GM21786 (cell line): ENCODE results near the gene THBS4.
"Not testable (repeated sequence)": the region's sequence is repeated elsewhere in the genome, so short reads cannot be mapped to it uniquely, and the experiment has no call there.

Experiments used
- ATAC-seq: cut with Tn5 transposase; IDR thresholded peaks from one replicate; pipeline ENCODE4 v1.9.1; 2021; ENCODE audit not compliant: unreplicated experiment

The THBS4 gene

DNA sequence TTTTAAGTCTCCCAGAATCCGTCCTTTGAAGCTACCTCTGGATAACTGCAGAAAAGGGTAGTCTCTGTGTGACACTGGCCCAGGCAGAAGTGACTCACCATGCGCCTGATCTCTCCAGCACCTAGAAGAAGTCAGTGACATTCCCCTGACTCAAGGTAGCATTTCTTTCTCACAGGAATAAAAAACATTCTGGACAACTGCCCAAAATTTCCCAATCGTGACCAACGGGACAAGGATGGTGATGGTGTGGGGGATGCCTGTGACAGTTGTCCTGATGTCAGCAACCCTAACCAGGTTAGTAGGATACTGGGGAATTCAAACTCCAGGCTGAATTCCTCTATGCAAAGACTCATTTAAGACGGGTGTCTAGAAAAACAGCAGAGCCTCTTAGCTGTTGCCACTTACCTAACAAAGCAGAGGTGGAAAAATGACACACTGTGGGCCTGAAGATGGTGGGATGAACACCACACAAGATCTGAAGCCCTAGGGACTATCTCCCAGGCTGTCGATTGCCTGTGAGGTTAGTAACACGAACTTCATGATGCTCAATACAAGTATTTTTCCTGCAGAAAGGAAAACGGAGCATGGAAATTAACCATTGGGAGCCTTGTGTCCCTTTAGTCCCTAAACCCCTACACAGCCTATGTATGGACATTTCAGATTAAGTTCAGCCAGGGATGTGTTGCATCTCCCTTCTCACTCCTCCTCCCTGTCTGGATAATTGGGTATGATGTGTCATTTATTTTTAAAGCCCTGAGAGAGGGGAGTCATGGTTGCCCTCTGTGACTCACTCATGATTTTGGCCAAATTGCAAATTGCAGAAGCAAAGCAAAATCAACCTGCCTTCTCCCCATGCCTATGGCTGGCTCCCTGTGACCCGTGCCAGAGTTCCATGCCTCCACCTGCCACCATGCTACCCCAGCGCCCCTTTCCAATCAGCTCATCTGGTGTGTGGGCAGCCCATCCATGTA is 37.2 kb downstream of the THBS4 start:
- no peak for ATAC-seq

GRCh38 chr5:80076131-80077050 is 41.2 kb downstream of the THBS4 start:
- ATAC-seq: no peak

DNA sequence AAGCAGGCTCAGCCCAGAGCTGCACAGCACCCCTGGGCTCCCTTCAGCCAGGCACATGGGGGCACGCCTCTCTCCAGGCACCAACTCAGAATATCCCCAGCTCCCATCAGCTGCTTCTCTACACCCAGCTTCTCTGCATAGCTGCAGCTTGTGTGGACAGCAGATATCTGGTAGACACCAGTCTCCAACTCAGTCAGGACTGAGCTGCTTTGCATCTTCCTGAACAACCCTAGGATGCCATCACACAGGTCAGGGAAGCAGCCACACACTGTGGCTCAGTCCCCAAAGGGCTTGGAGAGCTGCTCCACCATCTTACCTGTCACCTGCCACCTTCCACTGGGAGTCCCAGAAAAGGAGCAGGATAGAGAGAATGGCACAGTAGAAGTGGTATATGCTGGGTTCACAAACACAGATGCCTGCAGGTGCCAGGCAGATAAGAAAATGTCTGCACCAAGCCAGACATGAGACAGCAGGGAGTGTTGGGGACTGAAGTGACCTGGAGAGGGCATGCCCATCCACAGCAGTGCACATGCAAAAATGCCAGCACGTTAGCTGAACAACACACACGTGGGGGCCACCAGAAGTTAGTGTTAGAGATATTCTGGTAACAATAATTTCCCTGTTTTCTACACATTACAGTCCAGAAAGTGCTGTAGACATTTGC is 42.0 kb downstream of the THBS4 start:
- no peak for ATAC-seq

DNA sequence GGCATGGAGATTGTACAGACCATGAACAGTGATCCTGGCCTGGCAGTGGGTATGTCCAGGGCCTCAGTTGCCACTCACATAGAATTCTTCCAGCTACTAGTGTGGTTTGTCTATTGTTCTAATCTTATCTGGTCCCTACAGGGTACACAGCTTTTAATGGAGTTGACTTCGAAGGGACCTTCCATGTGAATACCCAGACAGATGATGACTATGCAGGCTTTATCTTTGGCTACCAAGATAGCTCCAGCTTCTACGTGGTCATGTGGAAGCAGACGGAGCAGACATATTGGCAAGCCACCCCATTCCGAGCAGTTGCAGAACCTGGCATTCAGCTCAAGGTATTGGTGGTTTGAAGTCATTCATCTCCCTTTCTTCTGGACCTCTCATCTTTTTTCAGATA is 43.8 kb downstream of the THBS4 start:
- no peak for ATAC-seq

DNA sequence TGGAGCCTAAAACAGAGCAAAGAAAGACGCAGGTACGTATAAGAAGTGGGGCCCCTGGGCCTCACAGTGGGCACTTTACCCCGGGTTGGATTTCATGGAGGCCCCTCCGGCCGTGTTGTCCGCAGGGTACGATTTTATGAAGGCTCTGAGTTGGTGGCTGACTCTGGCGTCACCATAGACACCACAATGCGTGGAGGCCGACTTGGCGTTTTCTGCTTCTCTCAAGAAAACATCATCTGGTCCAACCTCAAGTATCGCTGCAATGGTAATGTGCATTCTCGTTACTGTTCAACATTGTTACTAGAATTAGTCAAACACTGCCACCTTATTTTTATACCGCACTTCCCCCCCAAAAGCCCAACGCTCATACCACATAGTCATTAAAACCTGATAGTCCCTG is 47.1 kb downstream of the THBS4 start:
- no peak for ATAC-seq

DNA sequence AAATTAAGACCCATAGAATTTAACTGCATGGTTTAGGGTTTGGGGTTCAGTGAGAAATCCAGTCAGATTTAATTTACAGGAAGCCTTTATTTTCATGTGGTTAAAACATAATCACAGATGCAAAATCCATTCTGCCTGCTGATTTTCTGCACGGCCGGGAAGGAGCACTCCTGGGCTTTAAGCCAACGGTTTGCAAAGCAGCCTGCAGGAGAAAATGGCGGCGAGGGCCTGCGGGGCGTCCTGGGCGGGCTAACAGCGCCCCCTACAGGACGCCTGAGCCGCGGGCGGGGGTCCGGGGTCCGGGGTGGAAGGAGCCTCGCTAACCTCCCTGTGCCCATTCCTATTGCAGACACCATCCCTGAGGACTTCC is 47.6 kb downstream of the THBS4 start:
- no peak for ATAC-seq

GRCh38 chr5:80083101-80083890 is 48.1 kb downstream of the THBS4 start:
- no peak for ATAC-seq

- ATAC-seq: no peak
These were observed 55.7 kb downstream of the THBS4 start for GRCh38 chr5:80090884-80091166.

- ATAC-seq: not testable (repeated sequence)
These were observed 56.6 kb downstream of the THBS4 start for GRCh38 chr5:80091792-80092192.

DNA sequence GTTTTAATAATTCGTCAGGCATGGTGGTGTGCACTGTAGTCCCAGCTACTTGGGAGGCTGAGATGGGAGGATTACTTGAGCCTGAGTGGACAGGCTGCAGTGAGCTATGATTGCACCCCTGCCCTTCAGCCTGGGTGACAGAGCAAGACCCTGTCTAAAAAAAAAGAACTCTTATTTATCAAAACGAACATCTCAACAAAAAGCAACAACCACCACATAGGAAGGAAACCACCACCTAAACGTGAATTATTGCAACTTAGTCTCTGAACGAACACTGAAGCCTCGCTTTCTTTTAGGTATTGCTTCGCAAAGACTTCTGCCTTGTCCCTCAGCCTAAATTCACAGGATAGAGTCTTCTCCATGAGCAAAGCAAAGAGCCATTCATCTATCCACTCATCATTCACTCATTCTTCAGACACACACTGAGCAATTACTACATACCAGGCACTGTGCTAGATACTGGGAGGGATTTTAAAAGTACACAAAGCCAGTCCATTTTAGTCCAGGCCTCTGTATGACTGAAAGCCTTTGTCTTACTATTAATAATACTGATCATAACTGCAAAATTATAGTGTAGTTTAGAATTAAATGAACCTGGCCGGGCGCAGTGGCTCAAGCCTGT is 57.4 kb downstream of the THBS4 start:
- no peak for ATAC-seq

- no peak for ATAC-seq
These were observed 58.6 kb downstream of the THBS4 start for GRCh38 chr5:80093796-80094195.

DNA sequence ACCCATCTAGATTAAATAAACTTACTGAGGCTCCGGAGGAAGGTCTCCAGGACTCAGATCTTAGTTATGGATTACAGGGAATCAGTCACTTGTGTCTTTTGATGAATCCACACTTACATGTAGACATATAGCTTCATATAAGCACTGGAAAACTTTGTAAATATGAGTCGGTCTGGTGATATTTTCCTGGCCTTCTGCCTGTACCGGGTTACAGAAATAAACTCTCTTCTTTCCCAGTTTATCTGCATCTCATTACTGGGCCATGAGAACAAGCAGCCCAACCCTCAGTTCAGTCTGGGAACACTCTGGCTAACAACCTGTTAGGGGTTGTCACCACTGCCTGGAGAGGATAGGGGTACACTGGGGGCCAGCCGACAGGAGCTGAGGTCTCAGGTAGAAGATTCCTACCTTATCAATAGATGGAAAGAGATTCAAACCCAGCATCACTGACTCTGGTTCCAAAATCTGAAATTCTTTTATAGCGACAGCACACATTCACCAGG is 59.1 kb downstream of the THBS4 start:
- no peak for ATAC-seq

GRCh38 chr5:80097451-80097850 is 62.3 kb downstream of the THBS4 start:
- ATAC-seq: no peak

DNA sequence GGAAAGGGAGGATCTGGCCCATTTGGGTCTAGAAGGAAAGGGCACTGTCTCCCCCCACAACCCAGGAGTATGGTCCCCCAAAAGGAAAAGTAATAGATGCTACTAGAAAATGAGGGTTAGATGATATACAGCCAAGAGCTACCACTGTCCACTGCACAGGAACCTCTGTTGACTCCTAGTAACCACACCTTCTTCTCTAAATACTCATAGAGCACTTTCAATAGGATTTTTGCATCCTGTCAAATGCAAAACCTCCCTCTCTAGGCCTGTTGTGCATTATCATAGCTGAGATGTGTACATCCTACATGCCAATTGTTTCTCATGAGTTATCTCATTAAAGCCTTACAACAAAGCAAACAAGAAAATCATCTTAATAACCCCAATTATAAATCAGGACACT is 66.8 kb downstream of the THBS4 start:
- ATAC-seq: no peak

DNA sequence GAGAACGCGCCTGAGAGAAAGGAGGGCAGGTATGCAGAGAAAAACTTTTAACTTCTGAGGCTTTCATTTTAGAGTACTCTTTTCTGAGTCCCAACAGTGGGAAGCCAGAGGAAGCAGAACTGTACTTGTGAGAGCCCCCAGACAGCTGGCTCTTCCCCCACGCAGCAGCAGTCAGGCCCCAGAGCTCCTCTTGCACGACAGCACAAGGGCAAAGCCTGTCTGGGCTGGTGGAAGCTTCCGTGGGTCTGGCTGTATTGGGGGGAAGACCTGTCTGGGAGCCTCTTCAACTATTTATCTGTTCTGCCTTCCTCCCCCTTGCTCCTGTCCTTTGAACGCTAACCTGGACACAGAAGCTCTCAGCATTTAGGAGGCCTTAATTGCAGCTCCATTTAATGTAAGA is 68.2 kb downstream of the THBS4 start:
- no peak for ATAC-seq

DNA sequence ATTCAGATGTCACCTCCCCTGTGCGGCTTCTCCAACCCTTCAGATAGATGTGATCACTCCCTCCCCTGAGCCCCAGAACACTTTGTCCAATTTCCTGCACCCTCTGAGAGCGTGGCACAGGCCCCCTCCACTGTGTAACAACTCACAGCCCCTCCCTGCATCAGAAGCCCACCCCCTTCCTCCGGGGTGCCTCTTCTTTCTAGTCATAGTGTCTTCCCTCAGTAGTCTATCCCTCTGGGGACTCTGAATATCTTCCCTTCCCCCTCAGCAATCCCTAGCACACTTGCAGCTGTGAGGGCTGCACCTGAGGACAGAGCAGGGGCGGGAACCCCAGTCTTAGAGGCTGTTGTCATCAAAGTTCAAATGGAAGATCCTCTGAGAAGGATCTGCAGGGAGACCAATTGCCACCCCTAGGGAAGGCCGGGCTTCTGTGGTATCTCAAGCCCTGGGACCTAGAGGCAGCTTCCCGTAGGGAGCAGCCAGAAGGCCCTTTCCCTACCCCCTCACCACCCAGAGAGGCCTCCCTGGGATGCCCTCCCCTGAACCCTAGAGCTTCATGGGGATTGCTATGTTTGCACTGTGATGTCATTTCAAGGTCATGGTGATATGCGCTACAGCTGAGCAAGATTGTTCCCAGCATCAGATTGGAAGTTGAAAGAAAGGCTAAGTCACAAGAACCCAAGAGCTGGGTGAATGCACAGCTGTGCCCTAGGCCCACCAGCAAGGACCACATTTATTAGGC is 70.7 kb downstream of the THBS4 start:
- ATAC-seq: no peak

- ATAC-seq: no peak
These were observed 71.8 kb downstream of the THBS4 start for GRCh38 chr5:80106916-80107315.

DNA sequence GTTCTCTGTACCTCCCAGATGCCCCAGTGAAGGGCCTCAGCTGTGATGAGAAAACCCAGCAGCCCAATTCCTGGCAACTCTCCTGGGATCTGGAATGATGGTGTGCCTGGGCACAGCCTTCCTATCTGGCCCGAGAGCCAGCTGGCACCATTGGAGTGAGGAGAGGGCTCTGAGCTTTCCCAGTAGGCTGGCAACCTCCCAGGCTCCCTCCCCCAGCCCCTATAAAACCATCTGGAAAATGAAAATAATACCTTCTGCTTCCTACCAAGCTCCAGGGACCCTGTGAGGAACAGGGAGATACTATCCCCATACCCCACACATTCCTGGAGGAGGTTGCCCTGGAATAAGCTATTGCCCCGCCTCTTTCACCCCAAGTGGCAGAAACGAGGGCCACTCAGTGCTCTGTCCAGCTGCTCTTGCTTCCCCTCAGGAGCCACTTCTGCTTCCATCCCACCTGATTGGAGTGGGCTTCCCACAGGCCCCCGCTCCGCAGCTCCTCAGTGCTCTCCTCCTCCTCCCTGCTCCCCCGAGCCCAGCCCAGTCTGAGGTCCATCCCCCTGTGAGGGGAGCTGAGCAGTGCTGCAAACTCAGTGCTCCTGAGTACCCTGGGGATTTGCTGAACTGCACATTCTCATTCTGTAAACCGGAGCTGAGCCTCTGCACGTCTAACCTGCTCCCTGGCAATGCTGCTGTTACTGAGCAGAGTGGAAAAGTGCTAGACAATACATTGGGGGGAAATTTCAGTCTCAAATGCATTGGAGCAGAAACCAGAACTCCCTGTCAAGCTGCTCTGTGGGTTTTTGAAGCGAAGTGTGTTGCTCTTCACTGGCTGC is 74.7 kb downstream of the THBS4 start:
- peak; percentile 66 for ATAC-seq
